OCI-LY1 (cell line): Measurements from ENCODE around the gene DNM2.

Experiments used
- H2AFZ ChIP-seq: fragments of 200-600 bp; sonication (generic), shearing (Covaris generic); 2 replicates; pipeline ENCODE4 v1.6.0; 2014; ENCODE audit warnings: antibody characterized with exemption, mild to moderate bottlenecking, low read length
- H3F3A ChIP-seq: fragments of 200-600 bp; sonication (generic), shearing (Covaris generic); 2 replicates; pipeline ENCODE4 v1.6.0; 2014; ENCODE audit warnings: mild to moderate bottlenecking, antibody characterized with exemption, low read length, moderate library complexity; ENCODE audit not compliant: insufficient read depth
- H3K27ac ChIP-seq: fragments of 200-600 bp; sonication (generic); 2 replicates; pipeline ENCODE4 v1.5.1; 2014; ENCODE audit warnings: low read length, mixed run types, mild to moderate bottlenecking, low read depth; ENCODE audit not compliant: poor library complexity, severe bottlenecking
- H3K27me3 ChIP-seq: fragments of 200-600 bp; sonication (generic); 2 replicates; pipeline ENCODE4 v1.6.0; 2014; ENCODE audit warnings: antibody characterized with exemption, mild to moderate bottlenecking, low read length, moderate library complexity; ENCODE audit not compliant: insufficient read depth
- H3K36me3 ChIP-seq: fragments of 200-600 bp; sonication (generic); 2 replicates; pipeline ENCODE4 v1.6.1; 2014; ENCODE audit warnings: mild to moderate bottlenecking, antibody characterized with exemption, low read length, moderate library complexity, mixed read lengths; ENCODE audit not compliant: insufficient read depth
- H3K4me1 ChIP-seq: fragments of 200-600 bp; sonication (generic); 2 replicates; pipeline ENCODE4 v1.5.1; 2014; ENCODE audit warnings: mild to moderate bottlenecking, low read length, moderate library complexity; ENCODE audit not compliant: insufficient read depth, severe bottlenecking
- H3K4me2 ChIP-seq: fragments of 200-600 bp; sonication (generic), shearing (Covaris generic); 2 replicates; pipeline ENCODE4 v1.6.1; 2014; ENCODE audit warnings: low read length
- H3K4me3 ChIP-seq: fragments of 200-600 bp; sonication (generic); 2 replicates; pipeline ENCODE4 v1.5.1; 2014; ENCODE audit warnings: low read length, low read depth, mild to moderate bottlenecking, mixed read lengths; ENCODE audit not compliant: poor library complexity, severe bottlenecking
- H3K79me2 ChIP-seq: fragments of 200-600 bp; shearing (Covaris generic); 2 replicates; pipeline ENCODE4 v1.6.1; 2016; ENCODE audit warnings: mixed run types, low read length, mixed read lengths; ENCODE audit not compliant: insufficient read depth
- H3K9ac ChIP-seq: fragments of 200-600 bp; sonication (generic), shearing (Covaris generic); 2 replicates; pipeline ENCODE4 v1.6.1; 2014; ENCODE audit warnings: mild to moderate bottlenecking, low read length, mixed read lengths
- H3K9me2 ChIP-seq: fragments of 200-600 bp; sonication (generic), shearing (Covaris generic); 2 replicates; pipeline ENCODE4 v1.6.1; 2014; ENCODE audit warnings: low read depth, mild to moderate bottlenecking, low read length, mixed read lengths
- H3K9me3 ChIP-seq: fragments of 200-600 bp; shearing (Covaris generic); 2 replicates; pipeline ENCODE4 v1.6.1; 2014; ENCODE audit warnings: low read length, mixed read lengths
- H4K20me1 ChIP-seq: fragments of 200-600 bp; sonication (generic), shearing (Covaris generic); 2 replicates; pipeline ENCODE4 v1.6.0; 2016; ENCODE audit warnings: mild to moderate bottlenecking, low read length; ENCODE audit not compliant: insufficient read depth
- EZH2 ChIP-seq: fragments of 200-600 bp; sonication (generic), shearing (Covaris generic); IDR thresholded peaks from 2 replicates; pipeline ENCODE4 v1.8.0; 2017; ENCODE audit warnings: borderline replicate concordance, mixed run types, mild to moderate bottlenecking, antibody characterized with exemption, low read length, moderate library complexity, mixed read lengths
- TF ChIP-seq, protein P1 (sequence below): fragments of 200-600 bp; sonication (generic), shearing (Covaris generic); IDR thresholded peaks from 2 replicates; pipeline ENCODE4 v1.5.1; 2017; ENCODE audit warnings: mild to moderate bottlenecking, antibody characterized with exemption, low read length, moderate library complexity, mixed read lengths

DNM2 gene

GRCh38 chr19:10878253-10878652 is 160.4 kb downstream of the DNM2 start:
- Histone ChIP-seq H4K20me1 (no peaks in the 10 kb centered on the region), H3K9me3 (no peaks in the 10 kb centered on the region), H3K4me2 (peak overlapping the region; percentile 85), H2AFZ (no peak overlapping the region), H3K36me3 (peaks cover 2% of the 10 kb centered on the region; the same call in 1 of the 2 replicates), H3K9me2 (no peaks in the 10 kb centered on the region), H3K79me2 (peaks cover 66% of the 10 kb centered on the region), H3K27ac (peak overlapping the region; percentile 91), H3K27me3 (no peaks in the 10 kb centered on the region), H3K4me1 (peaks cover 47% of the 10 kb centered on the region), H3K4me3 (peak overlapping the region; percentile 58), H3K9ac (peak overlapping the region; percentile 63), H3F3A (no peaks in the 10 kb centered on the region)
- TF ChIP-seq, protein P1, sequence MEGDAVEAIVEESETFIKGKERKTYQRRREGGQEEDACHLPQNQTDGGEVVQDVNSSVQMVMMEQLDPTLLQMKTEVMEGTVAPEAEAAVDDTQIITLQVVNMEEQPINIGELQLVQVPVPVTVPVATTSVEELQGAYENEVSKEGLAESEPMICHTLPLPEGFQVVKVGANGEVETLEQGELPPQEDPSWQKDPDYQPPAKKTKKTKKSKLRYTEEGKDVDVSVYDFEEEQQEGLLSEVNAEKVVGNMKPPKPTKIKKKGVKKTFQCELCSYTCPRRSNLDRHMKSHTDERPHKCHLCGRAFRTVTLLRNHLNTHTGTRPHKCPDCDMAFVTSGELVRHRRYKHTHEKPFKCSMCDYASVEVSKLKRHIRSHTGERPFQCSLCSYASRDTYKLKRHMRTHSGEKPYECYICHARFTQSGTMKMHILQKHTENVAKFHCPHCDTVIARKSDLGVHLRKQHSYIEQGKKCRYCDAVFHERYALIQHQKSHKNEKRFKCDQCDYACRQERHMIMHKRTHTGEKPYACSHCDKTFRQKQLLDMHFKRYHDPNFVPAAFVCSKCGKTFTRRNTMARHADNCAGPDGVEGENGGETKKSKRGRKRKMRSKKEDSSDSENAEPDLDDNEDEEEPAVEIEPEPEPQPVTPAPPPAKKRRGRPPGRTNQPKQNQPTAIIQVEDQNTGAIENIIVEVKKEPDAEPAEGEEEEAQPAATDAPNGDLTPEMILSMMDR = no peak
- TF ChIP-seq EZH2 = no peak
